Fibroblast of lung (primary cell): ENCODE measurements around the gene XYLT1.

Source experiments
- EZH2 ChIP-seq: IDR thresholded peaks from 2 replicates; pipeline ENCODE4 v1.5.1; 2012; ENCODE audit warnings: low read length, control low read depth, mild to moderate bottlenecking; ENCODE audit errors: missing control alignments
- TF ChIP-seq, protein P1 (sequence below), 2 donors: IDR thresholded peaks in 1 of 2; conservative IDR thresholded peaks in 1 of 2; 1 replicate in 1 of 2; 2 replicates in 1 of 2; pipeline ENCODE4 v1.5.1; 2011 to 2012; ENCODE audit warnings: low read length in 2 of 2, control low read depth in 1 of 2, inconsistent platforms in 1 of 2, low read depth in 1 of 2, mild to moderate bottlenecking in 1 of 2

- TF ChIP-seq, protein P1, sequence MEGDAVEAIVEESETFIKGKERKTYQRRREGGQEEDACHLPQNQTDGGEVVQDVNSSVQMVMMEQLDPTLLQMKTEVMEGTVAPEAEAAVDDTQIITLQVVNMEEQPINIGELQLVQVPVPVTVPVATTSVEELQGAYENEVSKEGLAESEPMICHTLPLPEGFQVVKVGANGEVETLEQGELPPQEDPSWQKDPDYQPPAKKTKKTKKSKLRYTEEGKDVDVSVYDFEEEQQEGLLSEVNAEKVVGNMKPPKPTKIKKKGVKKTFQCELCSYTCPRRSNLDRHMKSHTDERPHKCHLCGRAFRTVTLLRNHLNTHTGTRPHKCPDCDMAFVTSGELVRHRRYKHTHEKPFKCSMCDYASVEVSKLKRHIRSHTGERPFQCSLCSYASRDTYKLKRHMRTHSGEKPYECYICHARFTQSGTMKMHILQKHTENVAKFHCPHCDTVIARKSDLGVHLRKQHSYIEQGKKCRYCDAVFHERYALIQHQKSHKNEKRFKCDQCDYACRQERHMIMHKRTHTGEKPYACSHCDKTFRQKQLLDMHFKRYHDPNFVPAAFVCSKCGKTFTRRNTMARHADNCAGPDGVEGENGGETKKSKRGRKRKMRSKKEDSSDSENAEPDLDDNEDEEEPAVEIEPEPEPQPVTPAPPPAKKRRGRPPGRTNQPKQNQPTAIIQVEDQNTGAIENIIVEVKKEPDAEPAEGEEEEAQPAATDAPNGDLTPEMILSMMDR (conservative IDR thresholded peaks at IDR 0.05 in 1 of 2, IDR thresholded peaks at IDR 0.05 in 1 of 2; ENCODE audit: low read depth in 1 of 2, low read length in 2 of 2) = no peak
- no peak for TF ChIP-seq EZH2
Measured at GRCh38 chr16:17362183-17362582, 108.6 kb downstream of the XYLT1 start.
